ENCODE results near the gene UFM1. TPM values are rescaled to one million over a fixed set of nuclear protein-coding genes. Genes with fewer than 3 reads are reported as not detected.
A peak's percentile ranks its signal among the peaks of the same experiment; 100 is the strongest.

Gene UFM1
- total RNA-seq, 2 experiments from 2014 or later: 68.7 to 70.3 TPM

DNA sequence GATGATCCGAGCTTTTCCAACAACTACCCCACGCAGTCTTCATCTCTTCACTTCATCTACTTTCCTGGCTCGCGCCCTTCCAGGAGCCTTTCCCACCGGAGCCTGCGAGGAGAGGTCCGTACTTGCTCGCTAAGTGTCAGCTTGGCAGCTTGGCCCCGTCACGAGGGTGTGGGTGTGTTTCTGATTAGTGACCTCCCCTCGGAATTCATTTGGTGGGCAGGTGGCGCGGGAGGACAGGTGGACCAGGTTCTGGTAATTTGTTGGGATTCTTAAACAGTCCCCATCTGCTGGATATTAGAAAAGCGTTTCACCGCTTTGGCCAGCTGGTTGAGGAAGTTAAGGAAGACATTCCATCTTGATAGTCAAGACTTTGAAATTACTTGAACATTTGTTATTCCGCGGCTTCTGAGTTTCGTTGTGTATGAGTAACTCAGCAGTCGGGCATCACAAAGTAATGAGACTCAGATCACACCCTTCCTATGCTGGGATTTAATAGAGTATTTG is 515 bp downstream of the UFM1 start:
- Mint-ChIP-seq H3K27ac (peak overlapping the region; percentile 97), H3K36me3 (ENCODE audit: low read depth) (peaks cover 41% of the 10 kb centered on the region), H3K27me3 (no peaks in the 10 kb centered on the region), H3K4me3 (peak overlapping the region; percentile 98), H3K4me1 (ENCODE audit: low read depth) (peaks cover 41% of the 10 kb centered on the region), H3K9me3 (no peaks in the 10 kb centered on the region)
- ChIA-PET CTCF (no interaction called here), POLR2A (interaction anchor here (0.6 to 1.6 kb wide), 6 partner anchors 8 to 1292 kb away, joined by 3 to 11 read pairs (median 5); partner anchors contain the start of genes NHLRC3 and PROSER1)
- Histone ChIP-seq H3K27ac (ENCODE audit: low read depth in 1 of 2, low read length in 2 of 2) (peak overlapping the region; percentile 75 to 94), H3K4me1 (ENCODE audit: insufficient read depth, low read length) (peaks cover 8% of the 10 kb centered on the region), H3K4me3 (ENCODE audit: low read length) (peak overlapping the region; percentile 92), H3K9me3 (ENCODE audit: control insufficient read depth in 1 of 2, insufficient read depth in 1 of 2, low read length in 2 of 2) (no peaks in the 10 kb centered on the region), H3K27me3 (ENCODE audit: control insufficient read depth in 1 of 2, insufficient read depth in 2 of 2, low read length in 2 of 2) (no peaks in the 10 kb centered on the region), H3K36me3 (ENCODE audit: insufficient read depth, low read length) (peaks cover 20% of the 10 kb centered on the region)
- TF ChIP-seq, protein P1, sequence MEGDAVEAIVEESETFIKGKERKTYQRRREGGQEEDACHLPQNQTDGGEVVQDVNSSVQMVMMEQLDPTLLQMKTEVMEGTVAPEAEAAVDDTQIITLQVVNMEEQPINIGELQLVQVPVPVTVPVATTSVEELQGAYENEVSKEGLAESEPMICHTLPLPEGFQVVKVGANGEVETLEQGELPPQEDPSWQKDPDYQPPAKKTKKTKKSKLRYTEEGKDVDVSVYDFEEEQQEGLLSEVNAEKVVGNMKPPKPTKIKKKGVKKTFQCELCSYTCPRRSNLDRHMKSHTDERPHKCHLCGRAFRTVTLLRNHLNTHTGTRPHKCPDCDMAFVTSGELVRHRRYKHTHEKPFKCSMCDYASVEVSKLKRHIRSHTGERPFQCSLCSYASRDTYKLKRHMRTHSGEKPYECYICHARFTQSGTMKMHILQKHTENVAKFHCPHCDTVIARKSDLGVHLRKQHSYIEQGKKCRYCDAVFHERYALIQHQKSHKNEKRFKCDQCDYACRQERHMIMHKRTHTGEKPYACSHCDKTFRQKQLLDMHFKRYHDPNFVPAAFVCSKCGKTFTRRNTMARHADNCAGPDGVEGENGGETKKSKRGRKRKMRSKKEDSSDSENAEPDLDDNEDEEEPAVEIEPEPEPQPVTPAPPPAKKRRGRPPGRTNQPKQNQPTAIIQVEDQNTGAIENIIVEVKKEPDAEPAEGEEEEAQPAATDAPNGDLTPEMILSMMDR (IDR thresholded peaks at IDR 0.05): no peak
- DNase-seq: peak; percentile 1 to 62 (median 32)
- peak; percentile 5 for ATAC-seq (ENCODE audit: poor library complexity)
- intact Hi-C loops (cut with DNase I, micrococcal nuclease): loop anchor here in 1 of 2 experiments (5.0 kb wide), 3 partner anchors 692 to 1353 kb away; partner anchors contain the start of gene ALG5

DNA sequence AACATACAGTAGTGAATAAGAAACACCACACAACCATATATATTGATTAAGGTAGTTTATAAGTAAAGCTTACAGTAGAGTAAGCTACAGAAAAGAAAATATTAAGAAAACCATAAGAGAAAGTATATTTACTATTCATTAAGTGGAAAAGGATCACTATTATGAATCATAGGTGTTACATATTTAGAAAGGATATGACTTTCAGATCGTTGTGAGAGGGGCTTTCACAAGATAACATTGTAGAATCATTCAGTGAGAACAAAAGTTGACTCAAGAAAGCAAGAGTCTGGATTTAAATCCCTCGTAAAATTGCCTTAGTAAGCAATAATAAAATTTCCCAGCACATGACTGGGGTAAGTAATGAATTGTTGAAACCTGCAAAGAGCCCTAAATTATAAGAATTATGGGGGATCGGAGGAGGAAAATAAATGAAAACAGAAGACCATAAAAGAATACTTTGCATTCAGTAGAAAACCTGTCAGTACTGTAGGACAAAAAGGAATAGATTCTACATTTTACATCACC is 6.0 kb downstream of the UFM1 start:
- Mint-ChIP-seq H3K4me3 (no peak overlapping the region), H3K4me1 (ENCODE audit: low read depth) (peaks cover 34% of the 10 kb centered on the region), H3K27ac (no peak overlapping the region), H3K9me3 (no peaks in the 10 kb centered on the region), H3K36me3 (ENCODE audit: low read depth) (peaks cover 73% of the 10 kb centered on the region), H3K27me3 (no peaks in the 10 kb centered on the region)
- DNase-seq: no peak
- ATAC-seq (ENCODE audit: poor library complexity): no peak
- intact Hi-C loops (cut with DNase I, micrococcal nuclease): no loop called here
- H3K27ac ChIP-seq (ENCODE audit: low read depth in 1 of 2, low read length in 2 of 2): no peak overlapping the region
- CTCF ChIA-PET: interaction anchor here (0.6 to 1.2 kb wide), 3 partner anchors 12 to 542 kb away, joined by 3 read pairs; no protein-coding TSS in a partner anchor
- H3K27me3 ChIP-seq (ENCODE audit: control insufficient read depth in 1 of 2, insufficient read depth in 2 of 2, low read length in 2 of 2): no peaks in the 10 kb centered on the region
- POLR2A ChIA-PET: no interaction called here
- H3K4me1 ChIP-seq (ENCODE audit: insufficient read depth, low read length): peaks cover 3% of the 10 kb centered on the region
- H3K36me3 ChIP-seq (ENCODE audit: insufficient read depth, low read length): peaks cover 47% of the 10 kb centered on the region
- H3K9me3 ChIP-seq (ENCODE audit: control insufficient read depth in 1 of 2, insufficient read depth in 1 of 2, low read length in 2 of 2): no peaks in the 10 kb centered on the region
- no peak overlapping the region for H3K4me3 ChIP-seq (ENCODE audit: low read length)
- TF ChIP-seq, protein P1 (IDR thresholded peaks at IDR 0.05): no peak

DNA sequence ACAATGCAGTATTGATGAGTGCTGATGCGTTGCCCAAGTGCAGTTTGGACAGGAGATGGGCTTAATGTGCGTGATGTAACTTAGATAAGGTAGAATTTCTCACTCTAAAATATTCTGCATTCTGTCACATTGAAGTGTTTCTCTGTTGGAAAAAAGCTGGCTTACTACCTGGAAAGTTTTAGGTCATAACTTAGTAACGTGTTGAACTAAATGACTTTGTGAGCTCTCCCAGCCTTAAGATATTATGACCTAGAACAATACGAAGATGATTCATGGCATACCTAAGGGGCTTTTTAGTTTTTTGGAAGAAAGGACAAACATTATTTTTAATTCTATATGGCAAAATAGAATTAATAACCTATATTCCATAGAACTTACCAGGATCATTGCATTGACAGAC is 9.0 kb downstream of the UFM1 start:
- Mint-ChIP-seq H3K27ac (no peak overlapping the region), H3K9me3 (no peaks in the 10 kb centered on the region), H3K4me3 (no peak overlapping the region), H3K4me1 (ENCODE audit: low read depth) (peaks cover 10% of the 10 kb centered on the region), H3K36me3 (ENCODE audit: low read depth) (peaks cover 80% of the 10 kb centered on the region), H3K27me3 (no peaks in the 10 kb centered on the region)
- H3K4me3 ChIP-seq (ENCODE audit: low read length): no peak overlapping the region
- H3K4me1 ChIP-seq (ENCODE audit: insufficient read depth, low read length): no peaks in the 10 kb centered on the region
- intact Hi-C loops (cut with DNase I, micrococcal nuclease): no loop called here
- peaks cover 61% of the 10 kb centered on the region for H3K36me3 ChIP-seq (ENCODE audit: insufficient read depth, low read length)
- no peak for ATAC-seq (ENCODE audit: poor library complexity)
- no peak for DNase-seq
- CTCF ChIA-PET: no interaction called here
- H3K9me3 ChIP-seq (ENCODE audit: control insufficient read depth in 1 of 2, insufficient read depth in 1 of 2, low read length in 2 of 2): no peaks in the 10 kb centered on the region
- no peaks in the 10 kb centered on the region for H3K27me3 ChIP-seq (ENCODE audit: control insufficient read depth in 1 of 2, insufficient read depth in 2 of 2, low read length in 2 of 2)
- no peak overlapping the region for H3K27ac ChIP-seq (ENCODE audit: low read depth in 1 of 2, low read length in 2 of 2)
- TF ChIP-seq, protein P1 (IDR thresholded peaks at IDR 0.05): no peak
- POLR2A ChIA-PET: interaction anchor here (1.1 kb wide), 1 partner anchor 9 kb away, joined by 4 read pairs; the partner anchor contains the start of gene UFM1

All from CD4-positive, alpha-beta T cell (primary cell).